Measurements from ENCODE around the gene WDR13.
A peak's percentile ranks its signal among the peaks of the same experiment; 100 is the strongest.

Gene WDR13

DNA sequence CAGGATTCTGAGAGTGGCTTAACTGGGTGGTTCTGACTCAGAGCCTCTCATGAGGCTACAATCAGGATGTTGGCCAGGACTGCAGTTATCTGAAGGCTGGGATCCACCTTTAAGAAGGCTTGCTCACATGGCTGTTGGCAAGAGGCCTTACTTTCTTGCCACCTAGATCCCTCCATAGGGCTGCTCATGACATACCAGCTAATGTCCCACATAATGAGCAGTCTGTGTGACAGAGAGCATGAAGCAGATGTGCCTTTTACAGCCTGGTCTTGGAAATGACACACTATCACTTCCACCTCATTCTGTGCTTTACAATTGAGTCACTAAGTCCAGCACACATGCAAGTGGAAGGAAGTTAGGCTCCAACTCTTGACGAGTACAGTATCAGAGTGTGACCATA, 27.3 kb upstream of the WDR13 start:
- no peak overlapping the region for H3K27ac ChIP-seq
- no peak for TF ChIP-seq ZFX (IDR thresholded peaks at IDR 0.05)

DNA sequence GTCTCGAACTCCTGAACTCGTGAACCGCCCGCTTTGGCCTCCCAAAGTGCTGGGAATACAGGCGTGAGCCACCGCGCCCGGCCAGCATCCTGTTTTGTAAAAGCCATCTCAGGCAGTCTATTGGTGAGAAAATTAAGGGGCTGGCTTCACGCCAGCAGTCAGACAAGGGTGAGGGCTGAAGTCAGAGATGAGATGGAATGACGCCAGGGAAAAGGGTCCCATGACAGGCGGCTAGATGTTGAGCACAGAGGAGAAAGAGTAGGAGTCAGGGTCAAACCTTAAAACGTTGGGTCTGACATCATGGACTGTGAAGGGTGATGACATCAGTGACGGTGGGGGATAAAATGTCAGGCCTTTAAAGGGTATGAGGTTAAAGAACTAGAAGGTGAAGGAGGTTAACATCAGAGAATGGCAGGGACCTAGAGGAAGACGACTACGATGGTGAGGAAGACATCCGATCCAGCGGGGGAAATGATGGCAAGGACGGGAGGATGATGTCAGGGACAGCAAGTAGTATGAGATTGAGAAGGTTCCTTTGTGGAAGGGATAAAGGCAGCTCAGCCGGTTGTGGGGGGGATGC, 23.5 kb upstream of the WDR13 start:
- no peak for TF ChIP-seq ZFX (IDR thresholded peaks at IDR 0.05)
- TF ChIP-seq, protein P1, sequence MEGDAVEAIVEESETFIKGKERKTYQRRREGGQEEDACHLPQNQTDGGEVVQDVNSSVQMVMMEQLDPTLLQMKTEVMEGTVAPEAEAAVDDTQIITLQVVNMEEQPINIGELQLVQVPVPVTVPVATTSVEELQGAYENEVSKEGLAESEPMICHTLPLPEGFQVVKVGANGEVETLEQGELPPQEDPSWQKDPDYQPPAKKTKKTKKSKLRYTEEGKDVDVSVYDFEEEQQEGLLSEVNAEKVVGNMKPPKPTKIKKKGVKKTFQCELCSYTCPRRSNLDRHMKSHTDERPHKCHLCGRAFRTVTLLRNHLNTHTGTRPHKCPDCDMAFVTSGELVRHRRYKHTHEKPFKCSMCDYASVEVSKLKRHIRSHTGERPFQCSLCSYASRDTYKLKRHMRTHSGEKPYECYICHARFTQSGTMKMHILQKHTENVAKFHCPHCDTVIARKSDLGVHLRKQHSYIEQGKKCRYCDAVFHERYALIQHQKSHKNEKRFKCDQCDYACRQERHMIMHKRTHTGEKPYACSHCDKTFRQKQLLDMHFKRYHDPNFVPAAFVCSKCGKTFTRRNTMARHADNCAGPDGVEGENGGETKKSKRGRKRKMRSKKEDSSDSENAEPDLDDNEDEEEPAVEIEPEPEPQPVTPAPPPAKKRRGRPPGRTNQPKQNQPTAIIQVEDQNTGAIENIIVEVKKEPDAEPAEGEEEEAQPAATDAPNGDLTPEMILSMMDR (conservative IDR thresholded peaks at IDR 0.05) = no peak
- H3K27ac ChIP-seq = peak overlapping the region; percentile 99

DNA sequence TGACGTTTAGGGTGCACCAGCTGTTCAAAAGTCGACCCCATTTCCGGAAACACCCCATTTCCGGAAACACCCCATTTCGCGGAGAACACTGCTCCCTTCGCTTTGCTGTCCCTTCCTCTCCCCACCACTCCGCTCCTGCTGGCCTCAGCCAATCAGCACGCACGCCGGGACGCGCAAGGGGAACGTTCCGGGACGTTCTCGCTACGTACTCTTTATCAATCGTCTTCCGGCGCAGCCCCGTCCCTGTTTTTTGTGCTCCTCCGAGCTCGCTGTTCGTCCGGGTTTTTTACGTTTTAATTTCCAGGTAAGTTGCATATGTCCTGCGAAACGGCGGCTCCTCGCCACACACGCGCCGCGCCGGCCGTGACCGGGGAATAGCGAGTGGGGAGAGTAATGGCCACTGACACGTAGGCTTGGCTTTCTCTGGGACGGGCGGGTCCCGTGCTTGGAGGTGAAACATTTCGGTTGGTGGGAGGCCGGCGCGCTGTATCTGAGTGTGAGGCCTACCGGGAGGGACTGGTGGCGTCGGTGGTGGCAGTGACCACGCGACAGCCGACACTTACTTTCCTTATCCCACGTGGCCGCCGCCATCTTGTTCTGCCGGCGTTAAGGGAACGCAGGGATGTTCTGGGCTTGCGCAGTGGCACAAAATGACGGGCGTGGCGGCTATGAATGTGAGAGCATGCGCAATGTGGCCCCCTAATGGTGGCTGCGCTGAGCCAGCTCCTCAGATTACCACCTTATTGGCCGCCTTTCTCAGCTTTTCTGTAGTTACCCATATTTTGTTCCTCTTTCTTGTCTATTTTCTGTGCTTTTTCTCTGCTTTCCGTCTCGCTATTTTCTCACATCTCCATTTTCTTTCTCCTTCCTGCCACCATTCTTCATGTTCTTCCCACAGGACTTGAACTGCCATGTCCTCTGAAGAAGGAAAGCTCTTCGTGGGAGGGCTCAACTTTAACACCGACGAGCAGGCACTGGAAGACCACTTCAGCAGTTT, 22.7 kb upstream of the WDR13 start, which contains the start of gene RBM3:
RBM3 (plus strand) TSS at position 215 of the 997 bp plus-strand sequence; CDS start at position 912, 697 bp downstream.
- H3K27ac ChIP-seq = peak within 1 kb of the TSS; percentile 99

DNA sequence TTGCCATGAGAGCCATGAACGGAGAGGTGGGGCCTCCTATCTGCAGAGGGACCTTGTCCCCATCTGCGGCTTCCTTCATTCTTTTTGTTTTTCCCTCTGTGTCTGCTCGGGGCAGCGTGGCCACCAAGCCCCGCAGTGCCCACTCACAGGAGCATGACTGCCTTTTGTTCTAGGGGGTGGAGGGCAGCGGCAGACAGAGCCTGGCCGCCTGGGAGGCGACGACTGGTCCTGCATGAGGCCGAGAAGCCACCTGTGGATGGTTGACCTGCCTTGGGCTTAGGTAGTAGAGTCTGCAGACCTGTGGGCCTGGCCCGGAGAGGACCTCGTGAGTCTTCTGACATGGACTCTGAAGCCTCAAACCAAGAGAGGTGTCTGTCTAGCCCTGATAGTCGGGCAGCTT, 21.6 kb upstream of the WDR13 start:
- H3K27ac ChIP-seq = peak overlapping the region; percentile 99
- TF ChIP-seq ZFX (IDR thresholded peaks at IDR 0.05) = no peak
- TF ChIP-seq, protein P1 (conservative IDR thresholded peaks at IDR 0.05) = no peak

More for the DNA sequence above, 22.7 kb upstream of the WDR13 start, which contains the start of gene RBM3:
- TF ChIP-seq, protein P1 (conservative IDR thresholded peaks at IDR 0.05) = peak; percentile 36
- TF ChIP-seq ZFX (IDR thresholded peaks at IDR 0.05) = no peak

DNA sequence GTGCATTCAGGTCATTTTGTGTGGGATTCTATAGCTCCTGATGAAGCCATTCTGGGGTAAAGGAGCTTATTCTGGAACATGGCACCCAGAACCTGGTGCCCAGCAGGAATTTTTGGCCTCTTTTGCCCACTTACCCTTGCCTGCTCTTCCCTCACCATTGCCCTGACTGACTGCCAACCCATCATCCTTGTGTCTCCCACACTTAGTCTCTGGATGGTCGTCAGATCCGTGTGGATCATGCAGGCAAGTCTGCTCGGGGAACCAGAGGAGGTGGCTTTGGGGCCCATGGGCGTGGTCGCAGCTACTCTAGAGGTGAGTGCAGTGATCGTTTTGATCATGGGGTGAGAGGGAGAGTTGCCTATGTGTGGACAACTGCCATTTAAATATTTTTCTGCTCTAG, 21.2 kb upstream of the WDR13 start:
- no peak for TF ChIP-seq ZFX (IDR thresholded peaks at IDR 0.05)
- TF ChIP-seq, protein P1 (conservative IDR thresholded peaks at IDR 0.05) = no peak
- H3K27ac ChIP-seq = peak overlapping the region; percentile 99

DNA sequence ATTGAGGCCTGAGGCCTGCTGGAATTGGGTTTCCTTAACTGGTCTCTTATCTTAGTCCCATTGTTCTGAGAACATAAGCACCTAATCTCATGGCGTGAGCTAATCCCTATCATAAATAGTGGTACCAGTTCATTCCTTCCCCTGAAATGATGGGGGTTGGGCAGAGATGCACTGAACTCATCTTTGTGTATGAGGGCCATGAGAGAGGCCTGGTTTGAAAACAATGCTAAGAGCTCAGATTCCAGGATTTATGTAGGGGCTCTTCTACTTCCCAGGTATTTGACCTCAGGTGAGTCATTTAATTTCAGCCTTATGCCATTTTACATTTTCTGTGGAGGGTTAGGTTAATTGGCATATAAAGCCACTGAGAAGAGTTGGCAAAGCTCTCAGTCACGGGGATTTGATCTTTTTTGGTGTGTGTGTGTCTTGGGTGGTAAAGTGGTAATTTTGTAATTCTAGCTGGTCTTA, 18.6 kb upstream of the WDR13 start:
- no peak for TF ChIP-seq ZFX (IDR thresholded peaks at IDR 0.05)
- TF ChIP-seq, protein P1 (conservative IDR thresholded peaks at IDR 0.05) = no peak
- no peak overlapping the region for H3K27ac ChIP-seq

DNA sequence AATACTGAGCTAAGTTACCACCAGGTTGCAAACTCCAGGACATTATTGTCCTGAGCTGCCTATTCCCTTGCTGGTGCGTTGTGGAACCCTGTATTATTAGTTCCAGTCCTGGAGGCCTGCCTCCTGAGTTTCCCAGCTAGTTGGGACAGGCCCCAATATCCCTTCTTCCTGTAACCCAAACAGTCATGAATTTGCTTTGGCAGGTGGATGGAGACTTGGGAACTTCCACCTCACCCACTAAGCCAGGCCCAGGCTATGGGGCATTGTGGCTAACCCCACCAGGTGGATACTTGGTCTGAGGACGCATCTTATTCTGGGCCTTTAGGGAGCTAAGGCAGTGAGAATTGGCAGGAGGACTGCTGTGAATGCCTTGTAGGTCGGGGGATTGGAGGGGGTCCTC, 18.0 kb upstream of the WDR13 start:
- no peak overlapping the region for H3K27ac ChIP-seq
- TF ChIP-seq ZFX (IDR thresholded peaks at IDR 0.05) = no peak
- TF ChIP-seq, protein P1 (conservative IDR thresholded peaks at IDR 0.05) = no peak
